Gastrocnemius medialis (tissue), 4 donors: ENCODE measurements around the gene ASS1.

Experiments used
- POLR2A ChIP-seq, 2 donors: fragments of 450-650 bp; IDR thresholded peaks; one replicate each; pipeline ENCODE4 v1.6.1; 2017; ENCODE audit warnings: antibody characterized with exemption in 2 of 2, mild to moderate bottlenecking in 2 of 2, moderate library complexity in 2 of 2
- TF ChIP-seq, protein P1 (sequence below), 5 experiments: fragments of 450-650 bp in 3 of 5; fragments of 200-600 bp in 2 of 5; sonication (generic) in 2 of 5; IDR thresholded peaks in 4 of 5; conservative IDR thresholded peaks in 1 of 5; 1 replicate in 4 of 5; 2 replicates in 1 of 5; pipeline ENCODE4 v1.5.1; 2016 to 2019; ENCODE audit warnings: antibody characterized with exemption in 5 of 5, mild to moderate bottlenecking in 3 of 5, moderate library complexity in 3 of 5

- TF ChIP-seq, protein P1, sequence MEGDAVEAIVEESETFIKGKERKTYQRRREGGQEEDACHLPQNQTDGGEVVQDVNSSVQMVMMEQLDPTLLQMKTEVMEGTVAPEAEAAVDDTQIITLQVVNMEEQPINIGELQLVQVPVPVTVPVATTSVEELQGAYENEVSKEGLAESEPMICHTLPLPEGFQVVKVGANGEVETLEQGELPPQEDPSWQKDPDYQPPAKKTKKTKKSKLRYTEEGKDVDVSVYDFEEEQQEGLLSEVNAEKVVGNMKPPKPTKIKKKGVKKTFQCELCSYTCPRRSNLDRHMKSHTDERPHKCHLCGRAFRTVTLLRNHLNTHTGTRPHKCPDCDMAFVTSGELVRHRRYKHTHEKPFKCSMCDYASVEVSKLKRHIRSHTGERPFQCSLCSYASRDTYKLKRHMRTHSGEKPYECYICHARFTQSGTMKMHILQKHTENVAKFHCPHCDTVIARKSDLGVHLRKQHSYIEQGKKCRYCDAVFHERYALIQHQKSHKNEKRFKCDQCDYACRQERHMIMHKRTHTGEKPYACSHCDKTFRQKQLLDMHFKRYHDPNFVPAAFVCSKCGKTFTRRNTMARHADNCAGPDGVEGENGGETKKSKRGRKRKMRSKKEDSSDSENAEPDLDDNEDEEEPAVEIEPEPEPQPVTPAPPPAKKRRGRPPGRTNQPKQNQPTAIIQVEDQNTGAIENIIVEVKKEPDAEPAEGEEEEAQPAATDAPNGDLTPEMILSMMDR (IDR thresholded peaks at IDR 0.05 in 4 of 5, conservative IDR thresholded peaks at IDR 0.05 in 1 of 5) = no peak
- TF ChIP-seq POLR2A (IDR thresholded peaks at IDR 0.05) = no peak
Observed at GRCh38 chr9:130459151-130459550, 14.4 kb downstream of the ASS1 start.
